SKM-1 treated with dmso at 0.1 percent for 144 hours (cell line): Measurements from ENCODE around the gene SCNN1B.
"Not testable (repeated sequence)": the region's sequence is repeated elsewhere in the genome, so short reads cannot be mapped to it uniquely, and the experiment has no call there.

ENCODE experiments used
- DNase-seq: peaks from one replicate; lab custom pipeline; 2025; ENCODE audit not compliant: unreplicated experiment; lab: John Stamatoyannopoulos, UW

SCNN1B gene, protein sequence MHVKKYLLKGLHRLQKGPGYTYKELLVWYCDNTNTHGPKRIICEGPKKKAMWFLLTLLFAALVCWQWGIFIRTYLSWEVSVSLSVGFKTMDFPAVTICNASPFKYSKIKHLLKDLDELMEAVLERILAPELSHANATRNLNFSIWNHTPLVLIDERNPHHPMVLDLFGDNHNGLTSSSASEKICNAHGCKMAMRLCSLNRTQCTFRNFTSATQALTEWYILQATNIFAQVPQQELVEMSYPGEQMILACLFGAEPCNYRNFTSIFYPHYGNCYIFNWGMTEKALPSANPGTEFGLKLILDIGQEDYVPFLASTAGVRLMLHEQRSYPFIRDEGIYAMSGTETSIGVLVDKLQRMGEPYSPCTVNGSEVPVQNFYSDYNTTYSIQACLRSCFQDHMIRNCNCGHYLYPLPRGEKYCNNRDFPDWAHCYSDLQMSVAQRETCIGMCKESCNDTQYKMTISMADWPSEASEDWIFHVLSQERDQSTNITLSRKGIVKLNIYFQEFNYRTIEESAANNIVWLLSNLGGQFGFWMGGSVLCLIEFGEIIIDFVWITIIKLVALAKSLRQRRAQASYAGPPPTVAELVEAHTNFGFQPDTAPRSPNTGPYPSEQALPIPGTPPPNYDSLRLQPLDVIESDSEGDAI

GRCh38 chr16:23302045-23302956, at the start of gene SCNN1B:
SCNN1B (plus strand) TSS chr16:23302302; CDS start chr16:23348600, 46,298 bp downstream.
- no peak for DNase-seq

GRCh38 chr16:23252310-23252709, 49.8 kb upstream of the SCNN1B start:
- DNase-seq, result no peak

- not testable (repeated sequence) for DNase-seq
These were observed 48.5 kb upstream of the SCNN1B start for GRCh38 chr16:23253650-23254049.

GRCh38 chr16:23254338-23254737, 47.8 kb upstream of the SCNN1B start:
- no peak for DNase-seq

- DNase-seq, result no peak
These were observed 47.1 kb upstream of the SCNN1B start for GRCh38 chr16:23255000-23255399.

DNA sequence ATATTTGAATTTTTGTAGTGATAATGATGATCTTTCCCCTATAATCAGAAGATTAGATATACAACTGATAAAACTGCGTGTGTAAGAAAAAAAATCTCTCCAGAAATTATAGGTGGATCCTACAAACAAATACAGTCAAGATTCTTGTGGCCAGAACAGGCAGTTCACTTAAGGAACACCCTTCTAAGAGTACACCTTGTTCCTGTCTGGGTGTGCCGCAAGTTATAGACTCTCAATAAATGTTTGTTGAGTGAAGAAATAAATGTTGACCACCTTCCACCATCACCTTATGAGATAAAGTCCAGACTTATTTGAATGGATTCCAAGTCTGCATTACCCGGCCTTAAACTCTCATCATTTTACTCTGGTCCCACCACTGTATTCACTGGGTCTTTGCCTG, 45.7 kb upstream of the SCNN1B start:
- DNase-seq, result no peak

GRCh38 chr16:23257682-23258081, 44.4 kb upstream of the SCNN1B start:
- DNase-seq, result no peak

DNA sequence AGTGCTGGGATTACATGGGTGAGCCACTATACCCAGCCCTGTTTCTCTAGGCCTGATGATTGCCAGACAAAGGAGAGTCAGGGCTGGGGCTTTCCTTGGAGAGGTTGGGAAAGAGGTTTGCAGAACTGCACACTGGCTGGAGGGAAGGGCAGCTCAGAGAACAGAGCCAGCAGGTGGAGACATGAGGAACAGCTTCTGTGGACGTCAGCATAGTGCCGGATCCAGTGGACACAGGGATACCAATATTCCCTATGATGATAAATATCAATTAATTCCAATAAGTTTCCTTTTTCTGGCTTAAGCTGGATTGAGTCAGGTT, 43.2 kb upstream of the SCNN1B start:
- no peak for DNase-seq

DNA sequence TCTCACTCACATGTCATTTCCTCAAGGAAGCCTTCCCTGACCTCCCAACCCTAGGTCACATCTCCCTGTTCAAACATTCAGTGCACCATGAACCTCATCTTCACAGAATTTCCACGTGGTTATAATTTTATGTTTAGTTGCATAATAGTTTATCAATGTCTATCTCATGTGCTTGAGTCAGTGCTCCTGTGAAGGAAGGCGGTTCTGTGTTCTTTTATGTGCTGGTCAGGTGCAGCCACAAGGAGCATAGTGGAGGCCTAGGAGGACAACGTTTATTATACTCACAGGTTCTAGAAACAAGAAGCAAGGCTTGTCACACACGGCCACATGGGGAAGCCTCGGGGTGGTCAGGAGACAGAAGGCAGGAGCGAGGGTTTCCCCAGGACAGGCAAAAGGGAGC, 34.5 kb upstream of the SCNN1B start:
- no peak for DNase-seq

GRCh38 chr16:23268561-23268960, 33.5 kb upstream of the SCNN1B start:
- DNase-seq, result no peak

GRCh38 chr16:23269248-23269953, 32.7 kb upstream of the SCNN1B start:
- DNase-seq, result no peak

- DNase-seq, result no peak
These were observed 31.4 kb upstream of the SCNN1B start for GRCh38 chr16:23270654-23271053.

DNA sequence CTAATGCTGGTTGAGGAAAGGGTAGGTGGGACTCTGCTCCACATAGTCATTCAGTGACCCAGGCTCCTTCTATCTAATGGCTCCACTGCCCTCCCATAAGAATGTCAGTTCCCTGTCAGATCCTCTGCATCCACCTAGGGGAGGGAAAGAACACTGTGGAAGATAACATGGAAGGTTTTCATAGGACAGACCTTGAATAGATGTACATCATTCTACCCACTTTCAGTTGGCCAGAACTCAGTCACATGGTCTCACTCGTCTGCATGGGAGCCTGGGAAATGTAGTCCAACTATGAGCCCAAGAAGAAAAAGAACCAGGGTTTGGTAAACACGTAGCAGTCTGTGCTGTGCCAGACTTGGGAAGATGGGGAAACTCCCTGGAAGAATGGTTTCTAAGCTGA, 27.1 kb upstream of the SCNN1B start:
- no peak for DNase-seq

DNA sequence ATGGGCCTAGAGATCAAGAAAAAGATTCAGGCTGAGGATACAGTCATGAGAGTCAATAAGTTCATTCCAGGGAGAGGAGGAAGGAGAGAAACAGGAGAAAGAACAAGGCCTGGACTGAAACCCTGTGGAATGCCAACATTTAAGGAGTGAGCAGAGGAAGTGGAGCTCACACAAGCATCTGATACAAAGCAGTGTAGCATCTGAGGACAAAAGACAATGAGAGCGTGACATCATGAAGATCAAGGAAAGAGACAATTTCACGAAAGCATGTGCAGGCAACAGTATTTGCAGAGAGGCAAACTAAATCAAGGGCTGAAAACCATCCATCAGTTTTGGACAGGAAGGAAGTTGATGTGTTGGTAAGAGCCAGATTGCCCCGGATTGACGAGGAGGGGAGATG, 25.3 kb upstream of the SCNN1B start:
- DNase-seq, result no peak

DNA sequence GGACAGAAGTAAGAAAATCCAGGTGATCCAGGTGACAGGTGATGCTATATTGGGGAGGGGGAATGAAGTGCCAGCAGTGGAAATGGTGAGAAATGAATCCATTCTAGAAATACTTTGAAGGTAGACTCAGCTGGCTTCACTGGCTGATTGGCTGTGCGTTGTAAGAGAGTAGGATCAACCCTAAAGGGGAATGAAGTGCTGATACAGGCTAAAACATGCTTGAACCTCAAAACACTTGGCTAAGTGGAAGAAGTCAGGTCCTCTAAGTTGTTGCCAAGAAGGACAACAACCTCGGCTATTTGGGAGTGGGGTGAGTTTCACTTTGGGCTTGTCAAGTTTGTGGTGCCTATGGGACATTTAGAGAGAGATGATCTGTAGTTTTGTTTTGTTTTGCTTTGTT, 24.1 kb upstream of the SCNN1B start:
- no peak for DNase-seq

DNA sequence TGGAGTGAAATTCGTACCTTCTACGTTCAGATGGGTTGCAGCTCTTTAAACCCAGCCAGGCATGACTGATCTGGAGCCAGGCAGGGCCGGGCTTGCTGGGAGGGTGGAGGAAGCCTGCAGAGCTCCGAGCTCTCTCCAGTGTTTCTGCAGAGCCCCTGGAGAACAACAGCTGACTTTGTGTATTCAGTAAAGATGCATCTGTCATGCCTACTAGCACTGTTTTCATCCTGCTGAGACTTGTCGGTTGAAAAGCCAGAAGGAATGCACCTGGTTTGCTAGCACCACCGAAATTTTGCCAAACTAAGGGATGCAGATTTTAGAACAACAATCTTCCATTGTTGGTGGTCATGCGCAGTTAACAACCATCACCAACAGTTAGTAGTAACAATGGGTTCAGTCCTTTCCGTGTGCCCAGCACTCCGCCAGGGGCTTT, 22.4 kb upstream of the SCNN1B start:
- DNase-seq, result no peak

- DNase-seq, result no peak
These were observed 21.6 kb upstream of the SCNN1B start for GRCh38 chr16:23280483-23280967.

GRCh38 chr16:23282568-23282967, 19.5 kb upstream of the SCNN1B start:
- DNase-seq, result no peak

DNA sequence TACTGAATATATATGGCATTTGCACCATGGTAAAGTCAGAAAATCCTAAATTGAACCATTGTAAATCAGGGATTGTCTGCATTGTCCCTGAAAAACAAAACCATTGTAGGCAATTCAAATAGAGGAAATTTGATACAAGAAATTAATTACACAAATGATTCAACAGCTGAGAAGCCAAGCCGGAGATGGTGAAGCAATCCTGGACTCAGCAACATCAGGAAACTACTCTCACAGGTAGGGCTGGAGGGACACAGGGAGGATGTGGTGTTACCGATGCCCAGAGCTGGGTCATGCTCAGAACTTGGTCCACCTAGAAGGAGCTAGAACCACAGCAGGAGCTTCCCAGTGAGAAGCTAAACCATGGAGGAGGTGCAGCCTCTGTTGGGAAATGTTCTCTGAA, 18.5 kb upstream of the SCNN1B start:
- no peak for DNase-seq

GRCh38 chr16:23284584-23284983, 17.5 kb upstream of the SCNN1B start:
- no peak for DNase-seq

GRCh38 chr16:23286131-23286532, 16.0 kb upstream of the SCNN1B start:
- no peak for DNase-seq
